GM21423 (cell line): Measurements from ENCODE around the gene TNFRSF13B.

Experiments used
- ATAC-seq: cut with Tn5 transposase; IDR thresholded peaks from one replicate; pipeline ENCODE4 v1.9.1; 2021; ENCODE audit warnings: mild to moderate bottlenecking, moderate library complexity; ENCODE audit not compliant: unreplicated experiment

Gene TNFRSF13B

DNA sequence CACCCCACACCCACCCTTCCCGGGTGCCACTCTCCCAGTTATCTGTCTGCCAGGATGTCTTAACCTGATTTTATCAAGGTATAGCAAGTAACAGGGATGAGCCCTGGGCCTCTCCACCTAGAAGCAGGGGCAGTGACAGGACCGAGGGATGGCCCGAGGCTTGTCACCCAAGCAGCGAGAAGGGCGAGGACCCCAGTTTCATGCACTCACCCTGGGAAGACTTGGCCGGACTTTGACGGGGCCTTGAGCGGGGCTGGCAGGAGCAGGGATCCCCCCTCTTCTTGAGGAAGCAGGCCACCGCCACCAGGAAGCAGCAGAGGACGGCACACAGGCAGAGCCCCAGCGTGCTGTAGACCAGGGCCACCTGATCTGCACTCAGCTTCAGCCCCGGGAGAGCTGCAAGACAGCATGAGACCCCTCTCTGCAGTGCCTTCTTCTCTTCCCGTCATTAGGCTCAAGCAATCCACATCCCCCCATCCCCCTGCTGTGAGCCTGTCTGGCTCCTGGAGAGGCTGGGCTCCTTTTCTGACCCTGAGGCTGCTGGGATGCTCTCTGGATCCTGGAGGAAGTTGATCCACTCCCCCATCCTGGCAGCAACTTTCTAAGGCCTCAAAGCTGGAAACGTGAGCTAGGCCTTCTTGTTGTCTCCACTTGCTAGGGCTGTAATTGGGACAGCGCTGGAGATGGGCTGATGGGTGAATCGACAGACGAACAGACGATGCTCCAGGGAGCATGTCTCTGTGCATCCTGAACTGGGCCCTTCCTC is 31.6 kb downstream of the TNFRSF13B start:
- ATAC-seq: no peak

GRCh38 chr17:16939606-16940115 is 32.3 kb downstream of the TNFRSF13B start:
- ATAC-seq: no peak

DNA sequence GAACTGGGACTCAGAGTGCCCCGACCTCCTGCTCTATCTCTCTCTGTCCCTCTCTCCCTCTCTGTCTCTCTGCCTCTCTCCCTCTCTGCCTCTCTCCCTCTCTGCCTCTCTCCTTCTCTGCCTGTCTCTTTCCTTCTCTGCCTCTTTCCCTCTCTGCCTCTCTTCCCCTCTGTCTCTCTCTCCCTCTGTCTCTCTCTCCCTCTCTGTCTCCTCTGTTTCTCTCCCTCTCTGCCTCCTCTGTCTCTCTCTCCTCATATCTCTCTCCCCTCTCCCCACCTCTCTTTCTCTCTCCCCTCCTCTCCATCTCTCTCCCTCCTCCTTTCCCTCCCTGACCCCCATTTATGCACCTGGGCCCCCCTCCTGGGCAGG is 32.7 kb downstream of the TNFRSF13B start:
- ATAC-seq: no peak

DNA sequence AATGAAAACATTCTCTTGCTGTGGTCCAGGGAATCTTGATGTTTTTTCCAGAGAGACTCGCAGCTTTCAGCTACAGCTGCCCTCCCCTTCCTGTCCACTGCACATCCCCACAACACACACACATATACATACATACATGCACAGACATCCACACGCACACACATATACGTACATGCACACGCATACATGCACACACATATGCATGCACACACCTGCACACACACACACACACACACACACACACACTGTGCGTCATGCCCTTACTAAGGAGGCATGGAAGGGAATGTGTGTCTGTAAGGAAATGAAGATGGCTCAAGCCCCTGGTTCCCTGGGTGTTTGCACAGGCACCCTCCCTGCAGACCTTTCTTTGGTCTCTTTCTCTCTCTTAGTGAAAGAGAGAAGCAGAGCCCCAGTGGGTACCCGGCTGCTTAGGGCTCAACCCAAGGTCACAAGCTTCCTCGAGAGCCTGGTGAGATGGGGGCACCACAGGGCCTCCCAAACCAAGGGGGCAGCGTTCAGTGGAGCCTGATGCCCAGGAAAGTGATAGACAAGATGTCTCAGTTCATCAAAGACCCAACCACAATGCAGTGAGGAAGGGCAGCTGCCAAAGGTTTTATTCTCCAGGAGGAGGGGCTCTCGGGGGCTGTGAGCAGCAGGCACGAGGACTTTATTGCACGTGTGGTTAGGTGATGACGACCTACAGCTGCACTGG is 33.3 kb downstream of the TNFRSF13B start:
- ATAC-seq: no peak

- ATAC-seq: no peak
Observed at GRCh38 chr17:16938031-16938430, 33.9 kb downstream of the TNFRSF13B start.

DNA sequence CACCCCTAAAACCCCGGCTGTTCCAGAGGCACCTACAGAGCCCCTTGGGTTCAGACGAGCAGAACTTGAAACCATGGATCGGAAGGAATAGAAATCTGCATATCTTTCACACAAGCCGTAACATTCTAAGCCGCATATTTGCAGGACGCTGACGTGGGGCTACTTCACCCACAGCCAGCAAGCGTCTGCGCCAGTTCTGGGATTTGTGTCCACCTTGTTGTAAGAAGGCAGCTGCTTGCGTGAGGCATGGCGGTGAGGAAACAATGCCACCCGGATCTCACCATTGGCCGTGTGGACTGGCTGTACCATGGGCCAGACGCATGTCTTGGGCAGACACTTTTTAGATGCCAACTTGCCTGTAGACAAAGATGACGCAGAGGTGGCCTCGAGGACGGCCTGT is 34.5 kb downstream of the TNFRSF13B start:
- no peak for ATAC-seq

DNA sequence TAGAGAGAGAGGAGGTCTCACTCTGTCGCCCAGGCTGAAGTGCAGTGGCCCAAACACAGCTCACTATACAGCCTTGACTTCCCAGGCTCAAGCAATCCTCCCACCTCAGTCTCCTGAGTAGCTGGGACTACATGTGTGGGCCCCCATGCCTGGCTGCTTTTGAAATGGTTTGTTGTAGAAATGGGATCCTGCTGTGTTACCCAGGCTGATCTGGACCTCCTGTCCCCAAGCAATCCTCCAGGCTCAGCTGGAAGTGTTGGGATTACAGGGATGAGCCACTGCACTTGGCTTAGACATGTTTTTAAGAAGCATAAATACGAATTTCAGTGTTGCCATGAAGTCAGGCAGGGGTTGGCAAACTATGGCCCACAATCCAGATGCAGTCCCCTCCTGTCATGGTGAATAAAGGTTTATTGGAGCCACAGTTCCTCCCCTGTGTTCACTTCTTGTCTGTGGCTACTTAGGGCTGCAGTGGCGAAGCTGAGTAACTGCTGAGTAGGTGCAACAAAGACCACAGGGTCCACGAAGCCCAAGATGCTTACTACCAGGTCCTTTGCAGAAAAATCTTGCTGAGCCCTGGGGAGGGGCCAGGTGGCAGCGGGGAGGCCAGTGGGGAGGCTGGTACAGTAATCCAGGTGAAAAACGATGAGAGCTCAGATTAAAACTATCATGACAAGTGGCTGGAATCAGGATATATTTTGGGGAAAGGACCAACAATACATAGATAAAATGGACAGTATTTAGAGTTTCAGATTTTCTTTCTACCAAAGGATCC is 35.2 kb downstream of the TNFRSF13B start:
- ATAC-seq: no peak

DNA sequence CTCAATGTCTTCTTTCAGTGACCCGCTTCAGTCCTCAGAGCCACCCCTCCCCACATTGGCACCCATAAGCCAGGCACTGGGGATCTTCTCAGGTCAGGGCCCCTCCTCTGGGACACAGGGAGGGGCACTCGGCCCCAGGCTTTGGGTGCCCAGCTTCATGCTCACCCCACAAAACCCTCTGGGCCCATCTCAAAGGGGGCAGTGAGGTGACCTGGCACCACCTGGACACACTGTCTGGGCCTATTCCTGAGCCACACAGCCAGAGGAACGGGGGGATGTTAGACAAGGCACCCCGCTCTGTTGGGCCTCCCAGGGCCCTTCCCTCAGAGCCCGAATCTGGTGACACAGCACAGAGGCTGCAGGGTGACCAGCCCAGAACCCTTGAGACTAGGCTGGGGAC is 36.1 kb downstream of the TNFRSF13B start:
- ATAC-seq: no peak

DNA sequence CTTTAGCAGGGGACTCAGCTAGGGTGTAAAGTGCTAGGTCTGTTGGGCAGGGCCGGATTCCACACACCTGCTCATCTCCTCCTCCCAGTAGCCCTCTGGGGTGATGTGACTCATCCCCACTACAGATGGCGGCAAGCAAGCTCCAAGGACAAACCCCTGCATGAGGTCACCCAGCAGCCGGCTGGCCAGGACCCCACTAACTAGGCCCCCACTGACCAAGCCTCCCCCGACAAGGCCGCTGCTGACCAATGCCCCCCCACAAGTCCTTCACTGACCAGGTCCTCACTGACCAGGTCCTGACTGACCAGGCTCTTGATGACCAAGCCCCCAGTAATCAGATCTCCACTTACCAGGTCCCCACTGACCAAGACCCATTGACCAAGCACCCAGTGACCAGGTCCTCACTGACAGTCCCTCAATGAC is 36.7 kb downstream of the TNFRSF13B start:
- no peak for ATAC-seq

GRCh38 chr17:16934836-16935235 is 37.1 kb downstream of the TNFRSF13B start:
- ATAC-seq: no peak

GRCh38 chr17:16934133-16934795 is 37.7 kb downstream of the TNFRSF13B start:
- no peak for ATAC-seq

- ATAC-seq: no peak
Observed at GRCh38 chr17:16933317-16934132, 38.4 kb downstream of the TNFRSF13B start.

DNA sequence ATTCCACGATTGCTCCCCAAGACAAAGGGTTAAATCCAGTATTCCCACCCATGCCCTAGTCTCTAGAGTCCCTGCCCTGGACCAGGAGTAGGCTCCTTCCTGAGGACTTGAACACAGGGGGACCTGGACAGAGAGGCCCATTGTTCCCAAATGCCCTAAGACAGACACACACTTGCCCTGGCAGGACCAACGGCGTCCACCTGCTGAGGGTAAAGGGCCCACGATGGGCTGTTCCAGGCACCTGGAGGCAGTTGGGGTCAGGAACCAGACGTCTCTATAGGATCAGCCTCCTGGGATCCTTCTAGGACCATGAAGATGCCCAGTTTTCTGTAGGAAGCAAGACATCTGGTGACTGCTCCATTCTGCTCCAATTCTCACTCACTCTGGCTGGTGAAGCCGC is 39.3 kb downstream of the TNFRSF13B start:
- ATAC-seq: no peak

DNA sequence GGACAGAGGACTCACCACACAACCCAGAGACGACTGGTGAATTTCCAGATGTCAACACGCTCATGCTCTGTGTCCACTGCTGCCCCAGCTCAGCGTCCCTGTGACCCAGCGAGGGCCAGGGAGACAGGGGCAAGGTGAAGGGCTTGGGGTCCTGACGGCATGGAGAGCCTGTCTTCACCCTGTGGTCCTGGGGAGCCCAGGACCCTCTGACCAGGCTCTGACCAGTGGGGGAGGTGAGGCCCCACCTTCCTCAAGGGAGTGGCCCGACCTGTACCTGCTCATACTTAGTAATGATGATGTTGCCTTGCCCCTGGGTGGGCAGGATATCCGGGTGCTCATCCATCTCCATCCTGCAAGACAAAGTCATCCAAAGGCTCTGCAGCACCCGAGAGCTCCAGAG is 39.8 kb downstream of the TNFRSF13B start:
- ATAC-seq: no peak

GRCh38 chr17:16931318-16932060 is 40.4 kb downstream of the TNFRSF13B start:
- no peak for ATAC-seq

DNA sequence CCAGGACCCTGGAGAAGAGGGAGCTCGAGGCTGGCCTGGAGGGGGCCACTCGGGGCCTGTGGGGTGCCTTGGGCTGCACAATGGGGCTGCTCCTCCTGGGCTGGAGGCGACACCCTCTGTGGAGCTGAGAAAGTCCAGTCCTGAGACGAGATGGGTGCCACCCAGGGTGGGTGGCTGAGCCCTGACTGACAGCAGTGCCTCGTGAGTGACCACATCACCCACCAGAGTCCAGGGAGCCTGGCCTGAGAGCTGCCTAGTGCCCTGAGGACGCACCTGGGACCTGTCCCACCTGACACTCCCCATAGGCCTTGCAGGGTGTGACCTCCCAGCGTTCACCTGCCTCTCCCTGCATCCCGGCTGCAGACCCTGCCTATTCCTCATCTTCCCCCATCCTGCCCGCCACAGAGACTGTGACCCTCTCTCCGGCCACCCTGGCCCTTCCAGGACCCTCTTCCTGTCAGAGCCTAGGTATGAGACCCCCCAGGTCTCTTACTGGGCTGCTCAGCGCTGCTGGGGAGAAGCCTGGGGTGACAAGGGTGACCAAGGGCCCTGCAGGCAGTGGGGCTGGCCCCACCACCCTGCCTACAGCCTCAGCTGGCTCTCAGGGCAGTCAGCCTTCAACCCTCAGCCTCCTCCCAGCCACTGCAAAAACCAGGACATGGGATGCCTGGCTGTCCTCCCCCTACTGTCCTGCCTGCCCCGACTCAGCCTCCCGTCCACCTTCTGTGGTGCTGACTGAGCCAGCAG is 41.2 kb downstream of the TNFRSF13B start:
- no peak for ATAC-seq

DNA sequence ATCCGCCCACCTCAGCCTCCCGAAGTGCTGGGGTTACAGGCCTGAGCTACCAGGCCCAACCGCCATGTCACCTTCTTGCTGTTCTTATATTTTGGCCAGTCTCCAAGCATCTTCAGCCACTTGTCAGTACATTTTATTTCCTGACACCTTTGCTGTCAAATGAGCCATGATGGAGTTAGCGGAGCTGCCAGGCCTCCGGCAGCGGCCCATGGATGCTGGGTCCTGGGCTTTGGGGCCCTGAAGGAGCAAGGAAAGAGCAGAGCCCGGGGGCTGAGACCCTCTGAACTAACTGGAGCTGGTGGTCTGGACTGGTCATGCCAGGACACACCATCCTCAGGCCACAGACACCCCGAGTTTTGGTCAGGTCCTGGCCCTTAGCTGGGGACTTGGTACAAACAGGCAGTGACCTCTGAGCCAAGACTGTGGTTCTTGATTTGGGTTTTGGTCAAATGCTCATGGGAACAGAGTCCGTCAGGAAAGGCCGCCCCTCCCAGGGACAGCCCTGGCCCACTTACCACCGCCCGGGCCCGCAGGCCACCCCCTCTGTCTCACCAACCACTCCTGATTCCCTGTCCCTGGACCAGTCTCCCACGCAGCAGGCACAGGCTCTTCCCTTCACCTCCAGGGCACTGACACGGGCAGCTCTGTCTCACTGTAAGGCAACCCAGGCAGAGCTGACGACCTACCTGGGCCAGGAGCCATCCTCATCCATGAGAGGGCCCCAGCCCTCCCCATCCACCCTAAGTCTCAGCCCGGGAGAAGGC is 42.0 kb downstream of the TNFRSF13B start:
- ATAC-seq: no peak
